Activated CD4-positive, alpha-beta T cell treated with anti-CD3 and anti-CD28 coated beads, Interleukin-2, amount 10 ng/mL, durations not matched to agents 7 days and 5 days (primary cell): Measurements from ENCODE around the gene DNM3. TPM values are rescaled to one million over a fixed set of nuclear protein-coding genes. Genes with fewer than 3 reads are reported as not detected.
"Not testable (repeated sequence)": the region's sequence is repeated elsewhere in the genome, so short reads cannot be mapped to it uniquely, and the experiment has no call there.

Experiments used
- CTCF ChIA-PET: fragments of 350-600 bp; sonication (Branson Sonifier 250); formaldehyde crosslinking; loops from one replicate; lab custom pipeline; 2021; ENCODE audit warnings: antibody characterized with exemption; lab: Charles Lee
- POLR2A ChIA-PET: fragments of 350-600 bp; sonication (Branson Sonifier 250); formaldehyde crosslinking; loops from one replicate; lab custom pipeline; 2021; ENCODE audit warnings: antibody characterized with exemption; lab: Charles Lee
- DNase-seq: peaks from one replicate; pipeline ENCODE4 v3.0.0-alpha.2; 2020
- H3K27ac Mint-ChIP-seq: one replicate; pipeline ENCODE4 v1.8.0; 2021; ENCODE audit warnings: mild to moderate bottlenecking, moderate library complexity, mixed read lengths
- H3K27me3 Mint-ChIP-seq: one replicate; pipeline ENCODE4 v1.8.0; 2021; ENCODE audit warnings: mixed read lengths
- H3K36me3 Mint-ChIP-seq: one replicate; pipeline ENCODE4 v1.8.0; 2021; ENCODE audit warnings: low read depth, mixed read lengths
- H3K4me1 Mint-ChIP-seq: one replicate; pipeline ENCODE4 v1.8.0; 2021; ENCODE audit warnings: mixed read lengths
- H3K4me3 Mint-ChIP-seq: one replicate; pipeline ENCODE4 v1.8.0; 2021; ENCODE audit warnings: mild to moderate bottlenecking, moderate library complexity, mixed read lengths
- H3K9me3 Mint-ChIP-seq: one replicate; pipeline ENCODE4 v1.8.0; 2021; ENCODE audit warnings: mixed read lengths
- total RNA-seq, 2 experiments: library from RNA; stranded (reverse); gene quantifications; one replicate each; pipeline ENCODE4 v1.2.3, GENCODE V29; 2021

Gene DNM3
- 1 to 10 TPM; 2.1 TPM for total RNA-seq

- ChIA-PET CTCF (interaction anchor here (1.0 to 1.8 kb wide), 4 partner anchors 10 to 100 kb away, joined by 3 to 6 read pairs (median 4); no protein-coding TSS in a partner anchor), POLR2A (interaction anchor here (0.6 to 0.7 kb wide), 2 partner anchors 23 to 168 kb away, joined by 3 to 6 read pairs; no protein-coding TSS in a partner anchor)
- Mint-ChIP-seq H3K4me3 (peak within 1 kb of the TSS; percentile 75), H3K36me3 (no peaks in the 10 kb centered on the region), H3K4me1 (peaks cover 15% of the 10 kb centered on the region), H3K27me3 (peaks cover 26% of the 10 kb centered on the region), H3K9me3 (no peaks in the 10 kb centered on the region), H3K27ac (peak within 1 kb of the TSS; percentile 64)
- DNase-seq: peak; percentile 69
Measured at GRCh38 chr1:171841050-171841910, at the start of gene DNM3. Gene DNM3 (plus strand): TSS chr1:171841498. CDS start chr1:171841657, 159 bp downstream.

- Mint-ChIP-seq H3K9me3 (peaks cover 2% of the 10 kb centered on the region), H3K4me1 (peaks cover 31% of the 10 kb centered on the region), H3K36me3 (peaks cover 86% of the 10 kb centered on the region), H3K4me3 (no peak overlapping the region), H3K27ac (no peak overlapping the region), H3K27me3 (no peaks in the 10 kb centered on the region)
- DNase-seq: no peak
- POLR2A ChIA-PET: no interaction called here
- CTCF ChIA-PET: interaction anchor here (0.7 to 1.2 kb wide), 2 partner anchors 8 to 9 kb away, joined by 3 read pairs; no protein-coding TSS in a partner anchor
Measured at GRCh38 chr1:171792656-171793369, 48.5 kb upstream of the DNM3 start.

GRCh38 chr1:171793636-171794035 is 47.7 kb upstream of the DNM3 start:
- Mint-ChIP-seq H3K4me1 (peaks cover 27% of the 10 kb centered on the region), H3K27me3 (no peaks in the 10 kb centered on the region), H3K4me3 (no peak overlapping the region), H3K27ac (peak overlapping the region; percentile 76), H3K36me3 (peaks cover 83% of the 10 kb centered on the region), H3K9me3 (peaks cover 2% of the 10 kb centered on the region)
- no peak for DNase-seq
- CTCF ChIA-PET: interaction anchor here (1.2 to 2.1 kb wide), 2 partner anchors 8 to 10 kb away, joined by 3 to 5 read pairs; no protein-coding TSS in a partner anchor
- POLR2A ChIA-PET: no interaction called here

- CTCF ChIA-PET: interaction anchor here (1.0 to 2.1 kb wide), 3 partner anchors 9 to 18 kb away, joined by 3 to 5 read pairs (median 3); no protein-coding TSS in a partner anchor
- H3K36me3 Mint-ChIP-seq: peaks cover 80% of the 10 kb centered on the region
- H3K4me1 Mint-ChIP-seq: peaks cover 27% of the 10 kb centered on the region
- H3K27me3 Mint-ChIP-seq: no peaks in the 10 kb centered on the region
- H3K27ac Mint-ChIP-seq: peak overlapping the region; percentile 76
- POLR2A ChIA-PET: no interaction called here
- H3K9me3 Mint-ChIP-seq: peaks cover 2% of the 10 kb centered on the region
- no peak overlapping the region for H3K4me3 Mint-ChIP-seq
- DNase-seq: peak; percentile 52
Measured at GRCh38 chr1:171794085-171794484, 47.2 kb upstream of the DNM3 start.

- H3K27ac Mint-ChIP-seq: no peak overlapping the region
Measured at GRCh38 chr1:171796592-171796991, 44.7 kb upstream of the DNM3 start.

GRCh38 chr1:171798311-171798710 is 43.0 kb upstream of the DNM3 start:
- no peak overlapping the region for H3K4me3 Mint-ChIP-seq
- H3K27ac Mint-ChIP-seq: no peak overlapping the region
- no peaks in the 10 kb centered on the region for H3K27me3 Mint-ChIP-seq
- no peak for DNase-seq
- H3K4me1 Mint-ChIP-seq: peaks cover 19% of the 10 kb centered on the region
- peaks cover 44% of the 10 kb centered on the region for H3K36me3 Mint-ChIP-seq
- ChIA-PET CTCF (interaction anchor here (1.0 kb wide), 1 partner anchor 15 kb away, joined by 3 read pairs; no protein-coding TSS in a partner anchor), POLR2A (no interaction called here)
- peaks cover 2% of the 10 kb centered on the region for H3K9me3 Mint-ChIP-seq

More at GRCh38 chr1:171796592-171796991, 44.7 kb upstream of the DNM3 start:
- ChIA-PET CTCF (interaction anchor here (0.8 to 1.8 kb wide), 3 partner anchors 9 to 104 kb away, joined by 3 to 5 read pairs (median 4); no protein-coding TSS in a partner anchor), POLR2A (no interaction called here)
- Mint-ChIP-seq H3K4me1 (peaks cover 30% of the 10 kb centered on the region), H3K9me3 (peaks cover 2% of the 10 kb centered on the region), H3K27me3 (no peaks in the 10 kb centered on the region), H3K36me3 (peaks cover 57% of the 10 kb centered on the region), H3K4me3 (no peak overlapping the region)
- no peak for DNase-seq

- Mint-ChIP-seq H3K36me3 (peaks cover 40% of the 10 kb centered on the region), H3K4me3 (no peak overlapping the region), H3K4me1 (peaks cover 14% of the 10 kb centered on the region), H3K27me3 (no peaks in the 10 kb centered on the region), H3K9me3 (peaks cover 2% of the 10 kb centered on the region), H3K27ac (no peak overlapping the region)
- ChIA-PET CTCF (interaction anchor here (1.0 kb wide), 1 partner anchor 16 kb away, joined by 3 read pairs; no protein-coding TSS in a partner anchor), POLR2A (no interaction called here)
- DNase-seq: no peak
Measured at GRCh38 chr1:171798765-171799164, 42.5 kb upstream of the DNM3 start.

GRCh38 chr1:171799166-171799565 is 42.1 kb upstream of the DNM3 start:
- CTCF ChIA-PET: interaction anchor here (0.7 to 3.0 kb wide), 4 partner anchors 11 to 60 kb away, joined by 3 to 15 read pairs (median 4); no protein-coding TSS in a partner anchor
- Mint-ChIP-seq H3K4me3 (no peak overlapping the region), H3K9me3 (no peaks in the 10 kb centered on the region), H3K4me1 (peaks cover 10% of the 10 kb centered on the region), H3K27me3 (no peaks in the 10 kb centered on the region), H3K36me3 (peaks cover 36% of the 10 kb centered on the region), H3K27ac (no peak overlapping the region)
- no peak for DNase-seq
- POLR2A ChIA-PET: no interaction called here

GRCh38 chr1:171799698-171800097 is 41.6 kb upstream of the DNM3 start:
- peak overlapping the region; percentile 31 for H3K27ac Mint-ChIP-seq
- peaks cover 31% of the 10 kb centered on the region for H3K36me3 Mint-ChIP-seq
- DNase-seq, H3K4me3 Mint-ChIP-seq, H3K9me3 Mint-ChIP-seq, H3K27me3 Mint-ChIP-seq, POLR2A ChIA-PET, H3K4me1 Mint-ChIP-seq: not testable (repeated sequence)
- CTCF ChIA-PET: interaction anchor here (0.7 to 3.0 kb wide), 7 partner anchors 11 to 186 kb away, joined by 3 to 15 read pairs (median 5); partner anchors contain the start of gene DNM3

GRCh38 chr1:171800342-171800741 is 41.0 kb upstream of the DNM3 start:
- H3K27ac Mint-ChIP-seq: no peak overlapping the region
- DNase-seq: no peak
- no peaks in the 10 kb centered on the region for H3K9me3 Mint-ChIP-seq
- peaks cover 4% of the 10 kb centered on the region for H3K4me1 Mint-ChIP-seq
- no peak overlapping the region for H3K4me3 Mint-ChIP-seq
- no peaks in the 10 kb centered on the region for H3K27me3 Mint-ChIP-seq
- ChIA-PET CTCF (interaction anchor here (0.6 to 3.0 kb wide), 13 partner anchors 10 to 580 kb away, joined by 3 to 15 read pairs (median 4); partner anchors contain the start of gene DNM3), POLR2A (interaction anchor here (0.7 kb wide), 1 partner anchor 1980 kb away, joined by 4 read pairs; no protein-coding TSS in a partner anchor)
- peaks cover 26% of the 10 kb centered on the region for H3K36me3 Mint-ChIP-seq

GRCh38 chr1:171800851-171801250 is 40.4 kb upstream of the DNM3 start:
- peaks cover 9% of the 10 kb centered on the region for H3K4me1 Mint-ChIP-seq
- no peak overlapping the region for H3K4me3 Mint-ChIP-seq
- no peak for DNase-seq
- no peak overlapping the region for H3K27ac Mint-ChIP-seq
- H3K9me3 Mint-ChIP-seq: no peaks in the 10 kb centered on the region
- ChIA-PET CTCF (interaction anchor here (0.6 to 3.0 kb wide), 14 partner anchors 10 to 580 kb away, joined by 3 to 15 read pairs (median 4); partner anchors contain the start of gene DNM3), POLR2A (interaction anchor here (0.7 kb wide), 1 partner anchor 1980 kb away, joined by 4 read pairs; no protein-coding TSS in a partner anchor)
- H3K36me3 Mint-ChIP-seq: peaks cover 23% of the 10 kb centered on the region
- H3K27me3 Mint-ChIP-seq: no peaks in the 10 kb centered on the region

GRCh38 chr1:171801487-171801891 is 39.8 kb upstream of the DNM3 start:
- ChIA-PET POLR2A (no interaction called here), CTCF (interaction anchor here (0.5 to 3.0 kb wide), 13 partner anchors 9 to 469 kb away, joined by 3 to 15 read pairs (median 4); no protein-coding TSS in a partner anchor)
- Mint-ChIP-seq H3K27ac (no peak overlapping the region), H3K4me3 (no peak overlapping the region), H3K9me3 (no peaks in the 10 kb centered on the region), H3K36me3 (peaks cover 17% of the 10 kb centered on the region), H3K4me1 (peaks cover 10% of the 10 kb centered on the region), H3K27me3 (no peaks in the 10 kb centered on the region)
- DNase-seq: no peak
